HCT116 (cell line): ENCODE results near the gene CDH13.

ENCODE experiments used
- CTCF ChIP-seq, 3 experiments: fragments of 200-600 bp in 1 of 3; sonication (generic) in 1 of 3; IDR thresholded peaks in 2 of 3; conservative IDR thresholded peaks in 1 of 3; 2 replicates each; pipeline ENCODE4 v1.5.1; 2012 to 2017; ENCODE audit warnings: low read depth in 2 of 3, low read length in 2 of 3, antibody characterized with exemption in 1 of 3, borderline replicate concordance in 1 of 3, control low read depth in 1 of 3, mild to moderate bottlenecking in 1 of 3, mixed read lengths in 1 of 3, mixed run types in 1 of 3, moderate library complexity in 1 of 3; ENCODE audit not compliant: insufficient read depth in 1 of 3
- EZH2 ChIP-seq: fragments of 200-600 bp; sonication (generic); IDR thresholded peaks from 2 replicates; pipeline ENCODE4 v1.6.1; 2017; ENCODE audit warnings: antibody characterized with exemption, mixed run types
- EZH2phosphoT487 ChIP-seq: fragments of 200-600 bp; IDR thresholded peaks from 2 replicates; pipeline ENCODE4 v1.6.1; 2018; ENCODE audit warnings: antibody characterized with exemption, borderline replicate concordance
- FOSL1 ChIP-seq: IDR thresholded peaks from 2 replicates; pipeline ENCODE4 v1.6.1; 2012; ENCODE audit warnings: low read depth
- POLR2A ChIP-seq: IDR thresholded peaks from 2 replicates; pipeline ENCODE4 v1.7.0; 2011; ENCODE audit warnings: borderline replicate concordance; ENCODE audit not compliant: insufficient read depth, insufficient read length; ENCODE audit errors: extremely low read depth
- POLR2AphosphoS5 ChIP-seq: IDR thresholded peaks from 2 replicates; pipeline ENCODE4 v1.6.1; 2011; ENCODE audit warnings: mild to moderate bottlenecking, low read depth, low read length, moderate library complexity
- RAD21 ChIP-seq: IDR thresholded peaks from 2 replicates; pipeline ENCODE4 v1.6.1; 2012; ENCODE audit warnings: low read depth, mild to moderate bottlenecking
- SP1 ChIP-seq: IDR thresholded peaks from 2 replicates; pipeline ENCODE4 v1.6.1; 2012; ENCODE audit warnings: low read depth
- TCF7L2 ChIP-seq: IDR thresholded peaks from 2 replicates; pipeline ENCODE4 v1.7.0; 2011; ENCODE audit warnings: borderline replicate concordance, inconsistent platforms; ENCODE audit not compliant: insufficient read depth, insufficient read length; ENCODE audit errors: extremely low read depth
- ZBTB33 ChIP-seq: IDR thresholded peaks from 2 replicates; pipeline ENCODE4 v1.6.1; 2011; ENCODE audit warnings: mild to moderate bottlenecking, low read length, moderate library complexity; ENCODE audit not compliant: insufficient replicate concordance; ENCODE audit errors: extremely low read depth
- ZFX ChIP-seq: fragments of 450-650 bp; IDR thresholded peaks from 2 replicates; pipeline ENCODE4 v1.6.1; 2017
- ZNF274 ChIP-seq: fragments of 200-500 bp; sonication (Bioruptor generic); IDR thresholded peaks from 2 replicates; pipeline ENCODE4 v1.6.1; 2014; ENCODE audit warnings: mild to moderate bottlenecking, low read depth, low read length, inconsistent platforms

- TF ChIP-seq EZH2phosphoT487 (no peak), CTCF (IDR thresholded peaks at IDR 0.05 in 2 of 3, conservative IDR thresholded peaks at IDR 0.05 in 1 of 3; ENCODE audit: borderline replicate concordance in 1 of 3, insufficient read depth in 1 of 3, low read depth in 2 of 3, low read length in 2 of 3) (no peak), ZNF274 (no peak), POLR2A (no peak), ZFX (no peak), EZH2 (no peak), POLR2AphosphoS5 (no peak), ZBTB33 (no peak), FOSL1 (no peak), RAD21 (no peak), SP1 (no peak), TCF7L2 (no peak)
Observed at GRCh38 chr16:83310816-83311215, 684.0 kb downstream of the CDH13 start.
